HepG2 (cell line): Measurements from ENCODE around the gene ST6GALNAC2. TPM values are rescaled to one million over a fixed set of nuclear protein-coding genes. Genes with fewer than 3 reads are reported as not detected.
A peak's percentile ranks its signal among the peaks of the same experiment; 100 is the strongest.

Experiments
- ATM ChIP-seq: fragments of 450-650 bp; IDR thresholded peaks from 2 replicates; pipeline ENCODE4 v1.7.1; 2017; ENCODE audit warnings: mild to moderate bottlenecking, borderline replicate concordance
- BORCS8-MEF2B ChIP-seq: sonication (generic); formaldehyde crosslinking; IDR thresholded peaks from 2 replicates; pipeline ENCODE4 v1.8.0; 2022; ENCODE audit warnings: mild to moderate bottlenecking, missing genetic modification reagents
- ELF3 ChIP-seq: IDR thresholded peaks from 2 replicates; pipeline ENCODE4 v1.6.1; 2016; ENCODE audit warnings: missing genetic modification reagents, missing compliant biosample characterization
- HOXA9 ChIP-seq: sonication (generic); formaldehyde crosslinking; IDR thresholded peaks from 2 replicates; pipeline ENCODE4 v1.8.1; 2022; ENCODE audit warnings: missing genetic modification reagents, mild to moderate bottlenecking, moderate library complexity, borderline replicate concordance
- MED1 ChIP-seq: sonication (generic); formaldehyde crosslinking; IDR thresholded peaks from 2 replicates; pipeline ENCODE4 v1.4.0; 2020; ENCODE audit warnings: missing genetic modification reagents
- MIXL1 ChIP-seq: IDR thresholded peaks from 2 replicates; pipeline ENCODE4 v1.6.1; 2016
- NFKBIZ ChIP-seq: IDR thresholded peaks from 2 replicates; pipeline ENCODE4 v1.6.1; 2018; ENCODE audit warnings: missing genetic modification reagents, missing compliant biosample characterization
- PAF1 ChIP-seq: IDR thresholded peaks from 2 replicates; pipeline ENCODE4 v1.6.1; 2016; ENCODE audit warnings: missing genetic modification reagents, missing compliant biosample characterization
- SALL1 ChIP-seq: sonication (generic); formaldehyde crosslinking; IDR thresholded peaks from 2 replicates; pipeline ENCODE4 v1.8.0; 2022; ENCODE audit warnings: mild to moderate bottlenecking, missing genetic modification reagents
- SPEN ChIP-seq: sonication (generic); formaldehyde crosslinking; IDR thresholded peaks from 2 replicates; pipeline ENCODE4 v1.5.1; 2020; ENCODE audit warnings: low read depth, mild to moderate bottlenecking, missing genetic modification reagents
- TARDBP ChIP-seq: sonication (generic); formaldehyde crosslinking; IDR thresholded peaks from 2 replicates; pipeline ENCODE4 v1.8.0; 2022; ENCODE audit warnings: mild to moderate bottlenecking, missing genetic modification reagents
- TFDP2 ChIP-seq: sonication (generic); formaldehyde crosslinking; IDR thresholded peaks from 2 replicates; pipeline ENCODE4 v1.4.0; 2020; ENCODE audit warnings: missing genetic modification reagents
- TOPORS ChIP-seq: sonication (generic); formaldehyde crosslinking; IDR thresholded peaks from 2 replicates; pipeline ENCODE4 v1.8.0; 2023; ENCODE audit warnings: mild to moderate bottlenecking, missing genetic modification reagents
- ZFP41 ChIP-seq: sonication (generic); formaldehyde crosslinking; IDR thresholded peaks from 2 replicates; pipeline ENCODE4 v1.4.0; 2020; ENCODE audit warnings: mild to moderate bottlenecking, missing genetic modification reagents, borderline replicate concordance
- ZMYM4 ChIP-seq: sonication (generic); formaldehyde crosslinking; IDR thresholded peaks from 2 replicates; pipeline ENCODE4 v1.8.1; 2023; ENCODE audit warnings: mild to moderate bottlenecking, missing genetic modification reagents
- ZNF414 ChIP-seq: sonication (generic); formaldehyde crosslinking; IDR thresholded peaks from 2 replicates; pipeline ENCODE4 v1.5.0; 2020; ENCODE audit warnings: missing genetic modification reagents
- ZNF513 ChIP-seq: sonication (generic); formaldehyde crosslinking; conservative IDR thresholded peaks from 2 replicates; pipeline ENCODE4 v1.5.0; 2020; ENCODE audit warnings: missing genetic modification reagents
- ZNF576 ChIP-seq: sonication (generic); formaldehyde crosslinking; IDR thresholded peaks from 2 replicates; pipeline ENCODE4 v1.4.0; 2020; ENCODE audit warnings: mild to moderate bottlenecking, missing genetic modification reagents
- ZNF674 ChIP-seq: sonication (generic); formaldehyde crosslinking; IDR thresholded peaks from 2 replicates; pipeline ENCODE4 v1.5.0; 2020; ENCODE audit warnings: low read depth, mild to moderate bottlenecking, missing genetic modification reagents
- polyA plus RNA-seq, 8 experiments: library from polyadenylated mRNA; depleted of rRNA in 3 of 8; stranded (reverse) in 7 of 8; unstranded in 1 of 8; fragments of >200 nt; fragmentation: Illumina TruSeq in 4 of 8; extraction: Trizol in 4 of 8; gene quantifications; 2 replicates each; pipeline versions ENCODE4 v1.2.1 to v1.2.3, GENCODE V29; 2011 to 2016; ENCODE audit warnings: low read depth in 4 of 8, missing spikeins in 1 of 8, mixed read lengths in 1 of 8; ENCODE audit not compliant: insufficient read depth in 1 of 8
- total RNA-seq, 5 experiments: library from RNA; depleted of rRNA; stranded (reverse); fragments of >200 nt; fragmentation: Illumina TruSeq; extraction: Trizol; gene quantifications; 2 replicates each; pipeline ENCODE4 v1.2.3, GENCODE V29; 2016; ENCODE audit warnings: low read depth in 1 of 5
- TF ChIP-seq, protein P1 (sequence below): sonication (generic); formaldehyde crosslinking; IDR thresholded peaks from 2 replicates; pipeline ENCODE4 v1.4.0; 2020; ENCODE audit warnings: missing genetic modification reagents
- TF ChIP-seq, protein P2 (sequence below): sonication (generic); formaldehyde crosslinking; IDR thresholded peaks from 2 replicates; pipeline ENCODE4 v1.8.1; 2023; ENCODE audit warnings: mild to moderate bottlenecking, moderate library complexity, missing genetic modification reagents
- TF ChIP-seq, protein P3 (sequence below): sonication (generic); formaldehyde crosslinking; IDR thresholded peaks from 2 replicates; pipeline ENCODE4 v1.5.0; 2020; ENCODE audit warnings: missing genetic modification reagents, mild to moderate bottlenecking, borderline replicate concordance

Gene ST6GALNAC2
- total and polyA plus RNA-seq, 2 of the 13 experiments (the other 11 are each of a cell fraction or from before 2014, with no cell fraction given), result 0.12 to 0.49 TPM

DNA sequence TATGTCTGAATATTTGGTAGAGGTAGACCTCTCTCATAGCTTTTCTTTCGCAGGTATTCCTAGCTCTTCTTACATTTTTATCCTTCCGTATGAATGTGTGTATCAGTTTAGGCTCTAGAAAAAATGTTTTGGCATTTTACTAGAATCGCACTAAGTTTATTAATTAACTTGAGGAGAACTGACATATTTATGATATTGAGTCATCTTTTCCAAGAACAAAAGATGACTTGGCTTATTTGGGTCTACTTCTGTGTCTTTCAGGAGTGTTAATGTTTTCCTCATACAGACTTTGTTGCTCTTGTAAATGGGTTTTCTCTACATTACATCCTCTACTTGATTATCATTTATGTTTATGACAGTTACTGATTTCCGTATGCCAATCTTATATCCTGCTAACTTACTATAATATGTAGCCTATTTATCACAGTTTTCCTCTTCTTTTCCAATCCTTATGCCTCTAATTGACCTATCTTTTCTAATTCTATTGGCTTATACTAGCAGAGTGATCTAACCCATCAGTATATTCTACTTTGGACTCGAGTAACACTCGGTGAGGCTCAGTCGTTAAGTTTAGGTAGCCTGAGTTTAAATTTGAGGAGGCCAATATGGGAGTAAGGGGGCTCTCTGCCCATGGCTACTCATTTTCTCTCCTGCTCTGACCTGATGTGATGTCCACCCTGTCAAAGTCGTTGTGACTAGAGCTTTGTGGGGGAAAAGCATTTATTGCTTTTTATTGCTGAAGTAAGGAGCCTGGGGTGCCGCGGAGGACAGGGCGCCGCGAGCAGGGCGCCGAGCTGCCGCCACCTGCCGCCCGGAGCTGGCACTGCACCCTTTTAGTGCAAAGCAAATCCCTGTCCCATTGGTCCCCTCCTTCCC lies 37.8 kb upstream of the ST6GALNAC2 start (continued):
- TF ChIP-seq, protein P1, sequence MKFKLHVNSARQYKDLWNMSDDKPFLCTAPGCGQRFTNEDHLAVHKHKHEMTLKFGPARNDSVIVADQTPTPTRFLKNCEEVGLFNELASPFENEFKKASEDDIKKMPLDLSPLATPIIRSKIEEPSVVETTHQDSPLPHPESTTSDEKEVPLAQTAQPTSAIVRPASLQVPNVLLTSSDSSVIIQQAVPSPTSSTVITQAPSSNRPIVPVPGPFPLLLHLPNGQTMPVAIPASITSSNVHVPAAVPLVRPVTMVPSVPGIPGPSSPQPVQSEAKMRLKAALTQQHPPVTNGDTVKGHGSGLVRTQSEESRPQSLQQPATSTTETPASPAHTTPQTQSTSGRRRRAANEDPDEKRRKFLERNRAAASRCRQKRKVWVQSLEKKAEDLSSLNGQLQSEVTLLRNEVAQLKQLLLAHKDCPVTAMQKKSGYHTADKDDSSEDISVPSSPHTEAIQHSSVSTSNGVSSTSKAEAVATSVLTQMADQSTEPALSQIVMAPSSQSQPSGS (CRISPR knock-in tag), result peak; percentile 57; the same call in 1 of the 2 replicates
- TF ChIP-seq HOXA9 (CRISPR knock-in tag), result no peak
- TF ChIP-seq BORCS8-MEF2B, result 0 out of 2 replicates have a peak, but pooled peaks have one; percentile 29
- no peak for TF ChIP-seq ZNF576 (CRISPR knock-in tag)
- TF ChIP-seq MED1, result peak; percentile 34; the same call in 1 of the 2 replicates
- 0 out of 2 replicates have a peak, but pooled peaks have one; percentile 27 for TF ChIP-seq ZMYM4 (CRISPR knock-in tag)
- peak; percentile 64; the same call in 1 of the 2 replicates for TF ChIP-seq SALL1 (CRISPR knock-in tag)
- peak; percentile 23; the same call in 1 of the 2 replicates for TF ChIP-seq SPEN (CRISPR knock-in tag)
- TF ChIP-seq MIXL1 (CRISPR knock-in tag), result no peak
- TF ChIP-seq, protein P2, sequence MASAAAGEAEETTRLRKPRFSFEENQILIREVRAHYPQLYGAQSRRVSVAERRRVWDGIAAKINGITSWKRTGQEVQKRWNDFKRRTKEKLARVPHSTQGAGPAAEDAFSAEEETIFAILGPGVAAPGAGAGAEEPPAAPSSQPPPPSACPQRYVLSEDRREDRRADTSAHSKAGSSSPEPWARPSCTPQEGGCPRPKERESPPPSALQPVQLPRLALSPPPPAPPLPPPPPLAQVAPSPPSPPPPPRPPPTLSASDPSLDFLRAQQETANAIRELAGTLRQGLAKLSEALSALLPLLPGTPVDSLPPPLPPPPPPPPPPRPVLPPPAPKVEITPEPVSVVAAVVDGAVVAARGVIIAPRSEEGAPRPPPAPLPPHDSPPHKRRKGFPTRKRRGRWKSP, result no peak
- TF ChIP-seq PAF1 (CRISPR knock-in tag), result no peak
- no peak for TF ChIP-seq ZNF513
- no peak for TF ChIP-seq TFDP2 (CRISPR knock-in tag)
- no peak for TF ChIP-seq ZFP41 (CRISPR knock-in tag)
- no peak for TF ChIP-seq TOPORS (CRISPR knock-in tag)
- peak; percentile 31; the same call in 1 of the 2 replicates for TF ChIP-seq ELF3 (CRISPR knock-in tag)
- TF ChIP-seq ZNF674 (CRISPR knock-in tag), result no peak
- no peak for TF ChIP-seq ATM
- no peak for TF ChIP-seq TARDBP (CRISPR knock-in tag)
- TF ChIP-seq, protein P3, sequence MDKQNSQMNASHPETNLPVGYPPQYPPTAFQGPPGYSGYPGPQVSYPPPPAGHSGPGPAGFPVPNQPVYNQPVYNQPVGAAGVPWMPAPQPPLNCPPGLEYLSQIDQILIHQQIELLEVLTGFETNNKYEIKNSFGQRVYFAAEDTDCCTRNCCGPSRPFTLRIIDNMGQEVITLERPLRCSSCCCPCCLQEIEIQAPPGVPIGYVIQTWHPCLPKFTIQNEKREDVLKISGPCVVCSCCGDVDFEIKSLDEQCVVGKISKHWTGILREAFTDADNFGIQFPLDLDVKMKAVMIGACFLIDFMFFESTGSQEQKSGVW (CRISPR knock-in tag), result no peak
- TF ChIP-seq NFKBIZ, result no peak
- no peak for TF ChIP-seq ZNF414 (CRISPR knock-in tag)
